Psoas muscle (tissue), 8 donors: ENCODE measurements around the gene NDUFS8. TPM values are rescaled to one million over a fixed set of nuclear protein-coding genes. Genes with fewer than 3 reads are reported as not detected.
A peak's percentile ranks its signal among the peaks of the same experiment; 100 is the strongest.

Experiments
- ATAC-seq, 4 donors: fragments of 200-7000 bp; cut with Tn5 transposase; one replicate each; pipeline ENCODE4 v1.9.1; 2020; ENCODE audit warnings: moderate library complexity in 3 of 4, mild to moderate bottlenecking in 2 of 4
- DNase-seq, 2 donors: peaks; one replicate each; pipeline ENCODE4 v3.0.0-alpha.2; 2020
- H3K27ac ChIP-seq: fragments of 200-600 bp; one replicate; pipeline ENCODE4 v1.8.0; 2022
- H3K27me3 ChIP-seq, 3 donors: fragments of 200-600 bp in 1 of 3; one replicate each; pipeline versions ENCODE4 v1.6.1 to v1.8.0; 2013 to 2022; ENCODE audit warnings: low read length in 2 of 3, mild to moderate bottlenecking in 2 of 3, moderate library complexity in 1 of 3; ENCODE audit not compliant: insufficient read depth in 3 of 3
- H3K36me3 ChIP-seq, 2 donors: fragments of 200-600 bp in 1 of 2; one replicate each; pipeline versions ENCODE4 v1.6.1 to v1.8.0; 2013 to 2022; ENCODE audit warnings: low read depth in 1 of 2, mild to moderate bottlenecking in 1 of 2, moderate library complexity in 1 of 2; ENCODE audit not compliant: insufficient read depth in 1 of 2
- H3K4me1 ChIP-seq: fragments of 200-600 bp; one replicate; pipeline ENCODE4 v1.8.0; 2022
- H3K4me3 ChIP-seq: fragments of 200-600 bp; one replicate; pipeline ENCODE4 v1.8.0; 2022; ENCODE audit warnings: mild to moderate bottlenecking
- H3K9me3 ChIP-seq: fragments of 200-600 bp; one replicate; pipeline ENCODE4 v1.8.0; 2022
- WGBS, 3 donors: extraction: QIAGEN DNeasy Blood & Tissue Kit; methylation state at CpG; one replicate each; pipeline versions ENCODE4 v1.1.6 to v1.1.7; 2013; 5-methylcytosine and 5-hydroxymethylcytosine counted together
- intact Hi-C, 2 donors: fragments of 100-400 bp; cut with DNase I; formaldehyde crosslinking; loops; one replicate each; pipeline versions ENCODE4 v1.11.0 to v1.14.2; 2022
- polyA plus RNA-seq, 3 donors: library from polyadenylated mRNA; stranded (reverse); fragments of 200-250 nt; gene quantifications; one replicate each; pipeline ENCODE4 v1.2.3, GENCODE V29; 2013
- total RNA-seq, 4 donors: library from RNA; stranded (reverse); fragmentation: NEBNext Ultra II Directional in 2 of 4; extraction: Animal tissue kit (Norgen Biotek cat#: 25700) in 2 of 4; gene quantifications; one replicate each; pipeline versions ENCODE4 v1.2.1 to v1.2.4, GENCODE V29; 2021 to 2023
- TF ChIP-seq, protein P1 (sequence below): fragments of 200-600 bp; IDR thresholded peaks from one replicate; pipeline ENCODE4 v1.8.0; 2022; ENCODE audit warnings: antibody characterized with exemption
- donor health status: healthy with polysubstance abuse.
- donor health status: DM: no; HTN: no; CAD: no; lungs with moderate emphysema.
- donor health status: Bipolar disorder and iron deficiency.
- donor health status: healthy.
- donor health status: DM: yes; HTN: yes; CAD: no.
- donor health status: DM: no; HTN: no; CAD: no.
- donor health status: DM: no; HTN: no; CAD: no.
- donor health status: DM: yes; HTN: yes; CAD: no.

NDUFS8 gene
- total and polyA plus RNA-seq, 7 donors: 193 to 390 (median 257) TPM

DNA sequence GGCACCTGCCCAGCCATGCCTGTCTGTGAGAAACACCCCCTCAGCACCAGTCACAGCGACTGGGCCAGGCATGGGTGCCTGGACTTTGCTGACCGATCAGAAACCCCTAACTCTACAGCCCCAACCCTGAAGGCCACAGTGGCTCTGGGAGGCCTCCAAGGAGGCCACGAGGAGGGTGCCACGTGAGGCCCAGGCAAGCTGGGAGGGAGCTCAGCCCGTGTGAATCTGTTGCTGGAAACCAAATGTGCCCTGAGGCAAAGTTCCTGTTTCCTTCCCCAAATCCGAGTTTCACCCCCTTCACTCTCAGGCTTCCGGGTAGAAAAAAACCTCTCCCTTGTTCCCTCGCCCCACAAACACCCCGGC, 27.9 kb upstream of the NDUFS8 start:
- Histone ChIP-seq H3K9me3 (no peaks in the 10 kb centered on the region), H3K4me3 (peak overlapping the region; percentile 68), H3K4me1 (no peaks in the 10 kb centered on the region), H3K36me3 (no peaks in the 10 kb centered on the region), H3K27me3 (peaks cover 0 to 5% (median 4%) of the 10 kb centered on the region in 3 donors), H3K27ac (no peak overlapping the region)
- intact Hi-C loops: no loop called here
- DNase-seq (peak in 1 of 2 donors; percentile 55), ATAC-seq (no peak)
- WGBS, 3 donors: 70 to 77% (median 75%) methylated on average over 8 to 9 of the region's 9 CpGs
- TF ChIP-seq, protein P1, sequence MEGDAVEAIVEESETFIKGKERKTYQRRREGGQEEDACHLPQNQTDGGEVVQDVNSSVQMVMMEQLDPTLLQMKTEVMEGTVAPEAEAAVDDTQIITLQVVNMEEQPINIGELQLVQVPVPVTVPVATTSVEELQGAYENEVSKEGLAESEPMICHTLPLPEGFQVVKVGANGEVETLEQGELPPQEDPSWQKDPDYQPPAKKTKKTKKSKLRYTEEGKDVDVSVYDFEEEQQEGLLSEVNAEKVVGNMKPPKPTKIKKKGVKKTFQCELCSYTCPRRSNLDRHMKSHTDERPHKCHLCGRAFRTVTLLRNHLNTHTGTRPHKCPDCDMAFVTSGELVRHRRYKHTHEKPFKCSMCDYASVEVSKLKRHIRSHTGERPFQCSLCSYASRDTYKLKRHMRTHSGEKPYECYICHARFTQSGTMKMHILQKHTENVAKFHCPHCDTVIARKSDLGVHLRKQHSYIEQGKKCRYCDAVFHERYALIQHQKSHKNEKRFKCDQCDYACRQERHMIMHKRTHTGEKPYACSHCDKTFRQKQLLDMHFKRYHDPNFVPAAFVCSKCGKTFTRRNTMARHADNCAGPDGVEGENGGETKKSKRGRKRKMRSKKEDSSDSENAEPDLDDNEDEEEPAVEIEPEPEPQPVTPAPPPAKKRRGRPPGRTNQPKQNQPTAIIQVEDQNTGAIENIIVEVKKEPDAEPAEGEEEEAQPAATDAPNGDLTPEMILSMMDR: no peak

DNA sequence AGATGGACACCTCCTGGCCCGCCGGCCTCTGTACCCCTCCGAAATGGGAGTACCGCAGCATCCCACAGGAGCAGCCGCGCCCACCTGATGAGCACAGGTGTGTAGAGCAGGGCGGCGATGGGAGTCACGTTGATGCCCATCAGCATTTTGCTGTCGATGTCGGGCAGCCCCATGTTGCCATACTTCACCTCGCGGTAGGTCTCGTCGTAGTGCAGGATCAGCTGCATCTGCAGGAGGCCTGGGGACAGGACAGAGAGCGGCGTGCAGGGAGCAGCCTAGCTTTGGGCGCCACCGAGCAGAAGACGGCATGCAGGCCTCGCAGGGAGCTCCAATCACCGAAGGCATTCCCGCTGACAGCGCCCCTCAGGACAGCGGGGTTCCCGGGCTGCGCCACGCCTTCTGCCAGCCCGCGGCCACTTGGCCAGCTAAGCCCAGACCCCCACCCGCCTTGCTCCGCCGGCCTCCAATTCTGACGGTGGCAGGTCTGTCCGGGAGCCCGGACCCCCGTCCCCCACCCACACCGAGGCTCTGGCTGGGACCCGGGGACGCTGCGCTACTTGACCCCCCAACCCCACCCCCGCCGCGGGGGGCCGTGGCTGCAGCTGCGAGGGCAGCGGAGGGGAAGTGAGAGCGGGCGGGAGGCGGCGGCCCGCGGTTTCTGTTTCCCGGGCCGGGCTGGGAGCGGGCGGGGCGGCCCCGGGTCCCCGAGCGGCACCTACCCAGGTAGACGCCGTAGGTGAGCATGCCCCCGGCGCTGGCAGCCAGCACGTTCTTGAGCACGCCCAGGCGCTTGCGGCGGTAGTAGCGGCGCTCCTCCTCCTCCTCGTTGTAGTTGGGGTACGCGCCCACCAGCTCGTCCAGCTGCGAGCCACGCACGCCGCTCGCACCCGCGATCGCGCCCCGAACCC, 27.3 kb upstream of the NDUFS8 start:
- Histone ChIP-seq H3K27ac (peak overlapping the region; percentile 10), H3K4me1 (no peaks in the 10 kb centered on the region), H3K36me3 (no peaks in the 10 kb centered on the region), H3K27me3 (peaks cover 0 to 5% (median 4%) of the 10 kb centered on the region in 3 donors), H3K4me3 (peak overlapping the region; percentile 68), H3K9me3 (no peaks in the 10 kb centered on the region)
- 19 to 31% (median 30%) methylated on average over 54 to 86 of the region's 86 CpGs for WGBS, 3 donors
- intact Hi-C loops: no loop called here
- TF ChIP-seq, protein P1: no peak
- ATAC-seq (peak; percentile 12 to 40 (median 20)), DNase-seq (peak in 1 of 2 donors; percentile 61)

DNA sequence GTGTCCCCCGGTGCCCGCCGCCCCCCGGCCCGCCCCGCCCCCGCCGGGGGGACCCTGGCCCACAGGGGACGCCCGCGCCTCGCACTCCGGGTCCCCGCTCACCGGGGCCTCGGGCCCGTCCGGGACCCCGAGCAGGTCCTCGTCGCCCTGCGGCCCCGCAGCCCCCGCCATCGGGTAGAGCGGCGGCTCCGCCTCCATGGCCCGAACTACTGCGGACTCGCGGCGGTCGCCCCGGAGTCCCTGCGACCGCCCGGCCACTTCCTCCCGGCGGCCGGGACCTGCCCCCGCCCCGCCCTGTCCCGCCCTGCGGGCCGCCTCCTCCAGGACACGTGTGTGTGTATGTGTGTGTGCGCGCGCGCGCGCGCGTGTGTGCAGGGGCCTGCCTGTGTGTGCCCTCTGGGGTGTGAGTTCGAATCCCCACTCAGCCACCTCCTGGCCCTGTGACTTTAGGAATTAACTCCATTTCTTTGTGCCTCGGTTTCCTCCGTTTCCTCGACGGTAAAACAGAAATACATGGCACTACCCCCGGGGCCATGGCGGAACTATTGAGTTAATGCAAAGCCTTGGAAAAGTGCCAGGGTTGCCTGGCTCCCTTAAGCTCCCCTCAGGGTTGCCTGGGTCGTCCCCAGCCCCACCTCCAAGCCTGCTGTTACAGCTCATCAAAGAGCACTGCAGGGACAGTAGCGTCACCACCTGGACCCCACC, 26.5 kb upstream of the NDUFS8 start, which contains the start of gene UNC93B1:
Gene UNC93B1 (minus strand): TSS at position 252 of the 705 bp plus-strand sequence. CDS start 54 bp downstream, at position 198.
- H3K4me3 ChIP-seq: peak within 1 kb of the TSS; percentile 68
- TF ChIP-seq, protein P1: no peak
- WGBS, 3 donors: 3 to 5% (median 4%) methylated on average over 30 to 64 of the region's 64 CpGs
- DNase-seq (peak; percentile 91 to 95), ATAC-seq (peak; percentile 82 to 92 (median 88))
- peaks cover 0 to 5% (median 4%) of the 10 kb centered on the region in 3 donors for H3K27me3 ChIP-seq
- peak within 1 kb of the TSS; percentile 10 for H3K27ac ChIP-seq
- intact Hi-C loops: no loop called here
- H3K4me1 ChIP-seq: no peaks in the 10 kb centered on the region
- no peaks in the 10 kb centered on the region for H3K9me3 ChIP-seq
- H3K36me3 ChIP-seq: no peaks in the 10 kb centered on the region

DNA sequence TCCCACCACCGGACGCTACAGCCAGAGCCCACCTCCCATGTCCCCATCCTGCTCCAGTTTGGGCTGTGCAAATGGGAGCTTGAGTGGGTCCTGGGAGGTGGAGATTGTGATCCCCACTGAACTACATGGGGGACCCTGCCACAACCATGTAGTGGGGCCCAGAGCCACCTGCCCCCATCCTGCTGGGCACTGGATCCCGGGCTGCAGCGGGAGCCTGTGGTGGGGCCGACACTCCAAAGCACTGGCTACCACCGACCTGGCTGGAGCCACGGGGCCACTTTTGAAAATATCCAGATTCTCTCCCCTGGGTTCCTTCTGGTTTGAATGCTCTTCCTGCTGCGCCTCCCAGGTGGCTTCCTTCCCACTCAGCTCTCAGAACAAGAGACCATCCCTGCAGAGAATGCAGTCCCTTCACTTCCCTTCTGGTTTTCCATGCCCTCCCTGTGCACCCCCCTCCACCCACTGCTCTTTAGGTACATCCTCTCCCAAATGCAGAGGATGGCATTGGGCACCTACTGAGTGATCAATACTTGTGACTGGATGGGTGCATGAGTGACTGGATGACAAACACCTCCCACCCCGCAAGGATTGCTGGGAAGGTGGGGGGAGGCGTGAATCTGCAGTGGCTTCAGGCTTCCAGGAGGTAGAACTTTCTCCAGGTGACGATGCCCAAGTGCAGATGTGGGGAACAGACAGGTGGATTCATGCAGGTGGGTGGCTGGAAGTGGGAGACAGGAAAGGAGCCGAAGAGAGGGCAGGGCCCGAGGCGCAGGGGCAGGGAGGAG, 25.7 kb upstream of the NDUFS8 start:
- Histone ChIP-seq H3K27me3 (peaks cover 0 to 5% (median 4%) of the 10 kb centered on the region in 3 donors), H3K9me3 (no peaks in the 10 kb centered on the region), H3K36me3 (no peaks in the 10 kb centered on the region), H3K27ac (no peak overlapping the region), H3K4me3 (peak overlapping the region; percentile 68), H3K4me1 (peaks cover 2% of the 10 kb centered on the region)
- intact Hi-C loops: no loop called here
- 65 to 75% (median 72%) methylated on average over 14 of the region's 14 CpGs for WGBS, 3 donors
- TF ChIP-seq, protein P1: no peak
- ATAC-seq (no peak), DNase-seq (no peak)
